Mesendoderm (in vitro differentiated cells): Measurements from ENCODE around the gene HOXD12.

Experiments
- DNase-seq: peaks from one replicate; pipeline ENCODE4 v3.0.0; 2013
- H2AK5ac ChIP-seq: 2 replicates; pipeline ENCODE4 v1.6.1; 2013; ENCODE audit warnings: low read length, inconsistent platforms
- H2BK120ac ChIP-seq: 2 replicates; pipeline ENCODE4 v1.6.1; 2013; ENCODE audit warnings: low read depth, mild to moderate bottlenecking, low read length, moderate library complexity, mixed read lengths
- H2BK15ac ChIP-seq: replicated peaks from 2 replicates; pipeline ENCODE4 v1.6.1; 2013; ENCODE audit warnings: low read depth, mild to moderate bottlenecking, moderate library complexity
- H2BK5ac ChIP-seq: 2 replicates; pipeline ENCODE4 v1.6.1; 2013; ENCODE audit warnings: low read length, inconsistent platforms
- H3K18ac ChIP-seq: 2 replicates; pipeline ENCODE4 v1.6.1; 2013; ENCODE audit warnings: mild to moderate bottlenecking, low read length, mixed read lengths
- H3K23ac ChIP-seq: one replicate; pipeline ENCODE4 v1.6.1; 2013; ENCODE audit warnings: low read length
- H3K27ac ChIP-seq: 2 replicates; pipeline ENCODE4 v1.5.1; 2013; ENCODE audit warnings: low read depth, mild to moderate bottlenecking, inconsistent platforms, low read length, moderate library complexity
- H3K27me3 ChIP-seq: 2 replicates; pipeline ENCODE4 v1.6.1; 2013; ENCODE audit warnings: low read length, control low read depth, mild to moderate bottlenecking, inconsistent platforms; ENCODE audit not compliant: insufficient read depth, poor library complexity
- H3K36me3 ChIP-seq: 2 replicates; pipeline ENCODE4 v1.6.1; 2013; ENCODE audit warnings: low read length, inconsistent platforms; ENCODE audit not compliant: control insufficient read depth, insufficient read depth
- H3K4ac ChIP-seq: one replicate; pipeline ENCODE4 v1.6.1; 2013; ENCODE audit warnings: low read depth, mild to moderate bottlenecking, low read length, moderate library complexity
- H3K4me1 ChIP-seq: 2 replicates; pipeline ENCODE4 v1.6.1; 2013; ENCODE audit warnings: low read depth, low read length, inconsistent platforms; ENCODE audit not compliant: control insufficient read depth
- H3K4me2 ChIP-seq: 2 replicates; pipeline ENCODE4 v1.6.1; 2013; ENCODE audit warnings: low read length
- H3K4me3 ChIP-seq: 2 replicates; pipeline ENCODE4 v1.5.1; 2013; ENCODE audit warnings: mild to moderate bottlenecking, low read length
- H3K56ac ChIP-seq: one replicate; pipeline ENCODE4 v1.6.1; 2013; ENCODE audit warnings: low read length
- H3K79me1 ChIP-seq: 2 replicates; pipeline ENCODE4 v1.6.1; 2013; ENCODE audit warnings: low read length, inconsistent platforms
- H3K79me2 ChIP-seq: 2 replicates; pipeline ENCODE4 v1.6.1; 2013; ENCODE audit warnings: mild to moderate bottlenecking, low read length; ENCODE audit not compliant: control insufficient read depth, insufficient read depth
- H3K9ac ChIP-seq: 2 replicates; pipeline ENCODE4 v1.6.1; 2013; ENCODE audit warnings: low read length, inconsistent platforms
- H4K5ac ChIP-seq: one replicate; pipeline ENCODE4 v1.6.1; 2013; ENCODE audit warnings: low read length
- H4K8ac ChIP-seq: one replicate; pipeline ENCODE4 v1.6.1; 2013; ENCODE audit warnings: low read depth, mild to moderate bottlenecking, control low read depth, low read length, moderate library complexity
- WGBS: extraction: QIAGEN DNeasy Blood & Tissue Kit; methylation state at CpG from one replicate; pipeline ENCODE4 v1.1.7; 2013; ENCODE audit warnings: low lambda C conversion rate, missing lambda C conversion rate; ENCODE audit not compliant: insufficient coverage; ENCODE audit errors: extremely low coverage; 5-methylcytosine and 5-hydroxymethylcytosine counted together

HOXD12 gene

DNA sequence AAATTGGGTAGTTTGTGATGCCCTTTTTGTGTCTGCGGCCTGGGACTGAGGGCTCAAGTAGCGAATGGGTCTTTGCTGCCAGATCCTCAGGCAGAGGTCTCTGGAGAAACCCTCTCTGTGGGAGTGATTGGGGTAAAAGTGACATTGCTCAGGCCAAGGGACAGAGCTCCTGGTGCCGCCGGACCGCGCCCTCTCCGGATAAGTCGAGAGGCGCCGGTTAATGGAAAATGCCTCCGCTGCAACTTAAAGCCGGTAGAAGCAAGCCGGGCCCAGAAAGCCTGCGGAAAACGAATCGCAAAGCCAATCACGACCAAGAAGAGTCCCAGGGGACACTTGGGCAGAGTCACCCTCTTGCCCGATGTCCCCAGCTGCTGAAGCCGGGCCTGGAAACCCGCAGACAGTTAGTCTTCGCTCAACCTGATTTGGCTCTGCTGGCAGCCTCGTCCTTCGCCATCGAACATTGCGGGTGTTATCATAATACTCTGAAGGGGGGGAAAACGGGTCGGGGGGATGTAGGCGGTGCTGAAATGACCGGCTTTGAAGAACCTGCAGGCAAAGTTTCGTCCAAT is 352 bp upstream of the HOXD12 start:
- H3K23ac ChIP-seq: no peak overlapping the region
- no peaks in the 10 kb centered on the region for H3K79me2 ChIP-seq
- no peak overlapping the region for H3K4me3 ChIP-seq
- no peak overlapping the region for H3K27ac ChIP-seq
- no peak overlapping the region for H4K5ac ChIP-seq
- H3K4ac ChIP-seq: no peak overlapping the region
- H3K4me1 ChIP-seq: peaks cover 4% of the 10 kb centered on the region
- H2BK5ac ChIP-seq: no peak overlapping the region
- H4K8ac ChIP-seq: no peak overlapping the region
- no peak overlapping the region for H3K18ac ChIP-seq
- no CpG with 5 or more reads among the region's 30 CpGs for WGBS
- H3K56ac ChIP-seq: no peak overlapping the region
- H2BK15ac ChIP-seq: no peak overlapping the region
- H3K4me2 ChIP-seq: no peak overlapping the region
- H3K9ac ChIP-seq: no peak overlapping the region
- H2AK5ac ChIP-seq: no peak overlapping the region
- H3K36me3 ChIP-seq: no peaks in the 10 kb centered on the region
- peaks cover 76% of the 10 kb centered on the region for H3K27me3 ChIP-seq
- no peak for DNase-seq
- H2BK120ac ChIP-seq: no peak overlapping the region
- no peaks in the 10 kb centered on the region for H3K79me1 ChIP-seq

DNA sequence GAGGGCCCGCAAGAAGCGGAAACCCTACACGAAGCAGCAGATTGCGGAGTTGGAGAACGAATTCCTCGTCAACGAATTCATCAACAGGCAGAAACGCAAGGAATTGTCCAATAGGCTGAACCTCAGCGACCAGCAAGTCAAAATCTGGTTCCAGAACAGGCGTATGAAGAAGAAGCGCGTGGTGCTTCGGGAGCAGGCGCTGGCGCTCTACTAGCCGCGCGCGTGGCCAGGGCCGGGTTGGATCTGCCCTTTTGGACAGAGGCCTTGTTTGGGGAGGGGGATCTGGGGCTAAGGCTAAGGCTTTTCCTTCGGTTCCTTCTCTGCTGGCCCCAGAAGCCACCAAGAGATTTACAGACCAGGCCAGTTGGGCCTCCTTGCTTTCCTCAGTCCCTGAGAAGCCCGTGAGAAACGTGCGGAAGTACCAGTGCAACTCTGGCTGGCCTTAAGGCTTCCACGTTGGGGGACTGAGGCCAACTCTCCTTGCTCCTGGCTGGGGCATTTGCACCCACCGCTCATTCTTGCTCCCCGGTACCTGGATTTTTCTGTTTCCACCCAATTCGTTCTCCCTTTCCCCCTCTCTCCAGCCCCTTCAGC is 1.0 kb downstream of the HOXD12 start:
- Histone ChIP-seq H3K79me1 (no peaks in the 10 kb centered on the region), H3K9ac (no peak overlapping the region), H2AK5ac (no peak overlapping the region), H3K4ac (no peak overlapping the region), H3K4me1 (peaks cover 4% of the 10 kb centered on the region), H4K5ac (no peak overlapping the region), H2BK5ac (no peak overlapping the region), H3K4me3 (no peak overlapping the region), H2BK120ac (no peak overlapping the region), H3K23ac (no peak overlapping the region), H3K36me3 (no peaks in the 10 kb centered on the region), H3K18ac (no peak overlapping the region), H2BK15ac (no peak overlapping the region), H3K27me3 (peaks cover 76% of the 10 kb centered on the region), H3K4me2 (no peak overlapping the region), H3K27ac (no peak overlapping the region), H3K56ac (no peak overlapping the region), H3K79me2 (no peaks in the 10 kb centered on the region), H4K8ac (no peak overlapping the region)
- DNase-seq: no peak
- WGBS: no CpG with 5 or more reads among the region's 28 CpGs

DNA sequence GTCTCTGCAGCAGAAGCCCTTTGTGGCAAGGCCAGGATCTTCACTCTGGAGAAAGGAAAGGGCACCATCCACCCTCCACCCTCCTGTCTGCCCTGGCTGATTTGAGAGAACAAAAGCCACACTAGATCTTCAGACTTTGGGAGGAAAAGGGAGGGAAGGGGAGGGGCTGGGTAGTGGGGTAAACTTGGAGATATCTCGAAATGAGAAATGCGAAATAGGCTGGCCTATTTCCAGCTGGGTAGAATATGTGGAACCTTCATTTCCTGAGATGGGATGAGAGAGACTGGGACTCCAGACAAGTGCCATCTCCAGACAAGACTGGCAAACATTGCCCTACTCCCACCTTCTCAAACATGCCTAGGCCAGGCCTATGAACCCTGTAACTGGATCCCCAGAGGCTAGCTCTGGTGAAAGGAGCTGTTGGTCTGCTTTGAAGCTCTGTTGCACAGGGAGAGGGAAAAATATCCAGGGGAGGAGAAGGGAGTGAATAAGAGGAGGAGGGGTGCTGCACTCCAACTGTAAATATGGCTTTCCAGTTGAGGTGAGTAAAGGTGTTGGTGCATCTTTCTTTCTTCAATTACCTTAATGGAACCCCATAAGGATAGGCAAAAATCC is 1.7 kb downstream of the HOXD12 start:
- Histone ChIP-seq H3K79me1 (no peaks in the 10 kb centered on the region), H3K4me2 (no peak overlapping the region), H2AK5ac (no peak overlapping the region), H2BK5ac (no peak overlapping the region), H3K23ac (no peak overlapping the region), H2BK15ac (no peak overlapping the region), H2BK120ac (no peak overlapping the region), H3K9ac (no peak overlapping the region), H3K27me3 (peaks cover 82% of the 10 kb centered on the region), H4K8ac (no peak overlapping the region), H3K36me3 (no peaks in the 10 kb centered on the region), H3K18ac (no peak overlapping the region), H3K4me3 (no peak overlapping the region), H4K5ac (no peak overlapping the region), H3K4ac (no peak overlapping the region), H3K56ac (no peak overlapping the region), H3K79me2 (no peaks in the 10 kb centered on the region), H3K27ac (no peak overlapping the region), H3K4me1 (peaks cover 2% of the 10 kb centered on the region)
- DNase-seq: no peak
- WGBS: no CpG with 5 or more reads among the region's 2 CpGs

DNA sequence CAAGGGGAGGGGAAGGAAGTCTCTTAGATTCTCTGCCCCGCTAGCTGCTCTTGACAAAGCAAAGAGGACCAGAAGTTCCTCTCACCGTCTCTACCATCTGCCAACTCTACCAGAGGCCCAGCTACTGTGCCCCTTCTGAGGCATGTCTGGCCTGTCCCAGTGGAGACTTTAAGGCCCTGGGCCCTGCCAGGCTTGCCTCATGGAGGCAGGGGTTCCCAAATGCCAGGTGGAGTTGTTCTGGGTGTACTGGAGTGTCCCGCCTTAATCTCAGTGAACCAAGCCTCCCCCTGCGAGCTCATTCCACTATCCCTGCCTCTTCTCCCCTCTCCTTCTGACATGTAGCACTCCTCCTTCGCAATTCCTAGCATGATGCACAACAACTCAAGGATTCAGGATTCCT is 2.2 kb downstream of the HOXD12 start:
- no peaks in the 10 kb centered on the region for H3K79me1 ChIP-seq
- no peak overlapping the region for H4K8ac ChIP-seq
- H3K36me3 ChIP-seq: no peaks in the 10 kb centered on the region
- H3K4me3 ChIP-seq: no peak overlapping the region
- no peak overlapping the region for H3K9ac ChIP-seq
- no CpG with 5 or more reads among the region's 5 CpGs for WGBS
- H2BK15ac ChIP-seq: no peak overlapping the region
- peaks cover 2% of the 10 kb centered on the region for H3K4me1 ChIP-seq
- H3K27ac ChIP-seq: no peak overlapping the region
- H3K27me3 ChIP-seq: peaks cover 86% of the 10 kb centered on the region
- DNase-seq: no peak
- no peak overlapping the region for H4K5ac ChIP-seq
- H2BK120ac ChIP-seq: no peak overlapping the region
- no peak overlapping the region for H3K4me2 ChIP-seq
- no peak overlapping the region for H3K56ac ChIP-seq
- H2AK5ac ChIP-seq: no peak overlapping the region
- H2BK5ac ChIP-seq: no peak overlapping the region
- H3K4ac ChIP-seq: no peak overlapping the region
- no peak overlapping the region for H3K18ac ChIP-seq
- no peak overlapping the region for H3K23ac ChIP-seq
- no peaks in the 10 kb centered on the region for H3K79me2 ChIP-seq

DNA sequence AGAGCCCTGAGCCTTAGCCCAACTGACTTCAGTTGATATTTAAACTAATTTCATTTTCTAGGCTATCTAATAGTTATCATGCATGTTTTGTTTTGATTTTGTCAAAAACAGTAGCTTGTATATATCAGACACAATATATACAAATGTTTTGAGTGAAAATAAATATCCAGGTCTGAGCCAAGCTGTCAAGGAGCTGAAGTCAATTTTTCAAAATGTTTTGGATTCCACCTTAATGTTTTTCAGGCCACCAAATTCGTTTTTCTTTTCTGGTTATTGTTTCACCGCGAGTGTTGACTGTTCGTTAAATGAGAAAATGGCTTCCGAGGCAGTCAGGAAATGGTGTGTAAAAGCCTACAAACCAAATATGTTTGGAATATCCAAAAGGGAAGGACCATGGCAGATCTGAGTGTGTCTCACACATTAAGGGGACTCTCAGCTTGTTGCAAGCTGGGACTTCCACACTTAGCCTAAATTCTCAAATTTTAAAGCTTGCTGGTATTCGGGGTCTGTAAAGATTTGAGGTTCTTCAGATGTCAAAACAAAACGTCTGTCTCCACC is 2.8 kb downstream of the HOXD12 start:
- Histone ChIP-seq H4K8ac (no peak overlapping the region), H3K79me1 (no peaks in the 10 kb centered on the region), H3K4ac (no peak overlapping the region), H2AK5ac (no peak overlapping the region), H2BK15ac (no peak overlapping the region), H4K5ac (no peak overlapping the region), H3K4me3 (no peak overlapping the region), H3K79me2 (no peaks in the 10 kb centered on the region), H2BK120ac (no peak overlapping the region), H3K23ac (no peak overlapping the region), H3K27me3 (peaks cover 91% of the 10 kb centered on the region), H3K18ac (no peak overlapping the region), H3K36me3 (no peaks in the 10 kb centered on the region), H3K56ac (no peak overlapping the region), H3K9ac (no peak overlapping the region), H2BK5ac (no peak overlapping the region), H3K4me1 (peaks cover 2% of the 10 kb centered on the region), H3K27ac (no peak overlapping the region), H3K4me2 (no peak overlapping the region)
- WGBS: no CpG with 5 or more reads among the region's 7 CpGs
- no peak for DNase-seq
